Smooth muscle cell (in vitro differentiated cells): Measurements from ENCODE around the gene BCR. TPM values are rescaled to one million over a fixed set of nuclear protein-coding genes. Genes with fewer than 3 reads are reported as not detected.

Experiments used
- DNase-seq: peaks from one replicate; lab custom pipeline; 2025; ENCODE audit not compliant: unreplicated experiment; lab: John Stamatoyannopoulos, UW
- H2AFZ ChIP-seq: fragments of 200-600 bp; sonication (generic); 2 replicates; pipeline ENCODE4 v1.6.0; 2016; ENCODE audit warnings: antibody characterized with exemption, low read depth, mild to moderate bottlenecking
- H3F3A ChIP-seq: fragments of 200-600 bp; sonication (generic); 2 replicates; pipeline ENCODE4 v1.6.0; 2017; ENCODE audit warnings: antibody characterized with exemption, low read depth
- H3K27ac ChIP-seq: fragments of 200-600 bp; sonication (generic); 2 replicates; pipeline ENCODE4 v1.5.1; 2016; ENCODE audit warnings: low read depth, mild to moderate bottlenecking
- H3K27me3 ChIP-seq: fragments of 200-600 bp; sonication (generic); 2 replicates; pipeline ENCODE4 v1.6.1; 2016; ENCODE audit warnings: low read depth, mild to moderate bottlenecking
- H3K36me3 ChIP-seq: fragments of 200-600 bp; sonication (generic); 2 replicates; pipeline ENCODE4 v1.5.1; 2016; ENCODE audit warnings: low read depth
- H3K4me1 ChIP-seq: fragments of 200-600 bp; sonication (generic); 2 replicates; pipeline ENCODE4 v1.5.1; 2016; ENCODE audit warnings: low read depth
- H3K4me2 ChIP-seq: fragments of 200-600 bp; sonication (generic); 2 replicates; pipeline ENCODE4 v1.6.0; 2016; ENCODE audit warnings: mild to moderate bottlenecking
- H3K4me3 ChIP-seq: fragments of 200-600 bp; sonication (generic); 2 replicates; pipeline ENCODE4 v1.5.1; 2016; ENCODE audit warnings: mild to moderate bottlenecking
- H3K79me2 ChIP-seq: fragments of 200-600 bp; sonication (generic); 2 replicates; pipeline ENCODE4 v1.6.0; 2016; ENCODE audit warnings: low read depth, mild to moderate bottlenecking
- H3K9ac ChIP-seq: fragments of 200-600 bp; sonication (generic); 2 replicates; pipeline ENCODE4 v1.6.0; 2016; ENCODE audit warnings: low read depth
- H3K9me3 ChIP-seq: fragments of 200-600 bp; sonication (generic); replicated peaks from 2 replicates; pipeline ENCODE4 v1.5.1; 2016; ENCODE audit warnings: low read depth
- H4K20me1 ChIP-seq: fragments of 200-600 bp; sonication (generic); 2 replicates; pipeline ENCODE4 v1.6.0; 2016; ENCODE audit warnings: low read depth
- WGBS: methylation state at CpG from one replicate; pipeline ENCODE4 v1.1.7; 2016; ENCODE audit warnings: low lambda C conversion rate; 5-methylcytosine and 5-hydroxymethylcytosine counted together
- polyA plus RNA-seq: library from polyadenylated mRNA; unstranded; fragments of >200 nt; fragmentation: Nextera tagmentation; extraction: Ambion mirVana; gene quantifications from 2 replicates; pipeline ENCODE4 v1.2.1, GENCODE V29; 2016
- total RNA-seq: library from RNA; depleted of rRNA; stranded (reverse); fragments of >200 nt; gene quantifications from 2 replicates; pipeline ENCODE4 v1.2.3, GENCODE V29; 2014
- TF ChIP-seq, protein P1 (sequence below): fragments of 200-600 bp; sonication (generic); IDR thresholded peaks from 2 replicates; pipeline ENCODE4 v1.5.1; 2017; ENCODE audit warnings: borderline replicate concordance, mild to moderate bottlenecking, antibody characterized with exemption; ENCODE audit not compliant: insufficient read depth, poor library complexity, severe bottlenecking

The BCR gene
- total and polyA plus RNA-seq, 2 experiments from 2014 or later: 11.1 to 13.4 TPM

DNA sequence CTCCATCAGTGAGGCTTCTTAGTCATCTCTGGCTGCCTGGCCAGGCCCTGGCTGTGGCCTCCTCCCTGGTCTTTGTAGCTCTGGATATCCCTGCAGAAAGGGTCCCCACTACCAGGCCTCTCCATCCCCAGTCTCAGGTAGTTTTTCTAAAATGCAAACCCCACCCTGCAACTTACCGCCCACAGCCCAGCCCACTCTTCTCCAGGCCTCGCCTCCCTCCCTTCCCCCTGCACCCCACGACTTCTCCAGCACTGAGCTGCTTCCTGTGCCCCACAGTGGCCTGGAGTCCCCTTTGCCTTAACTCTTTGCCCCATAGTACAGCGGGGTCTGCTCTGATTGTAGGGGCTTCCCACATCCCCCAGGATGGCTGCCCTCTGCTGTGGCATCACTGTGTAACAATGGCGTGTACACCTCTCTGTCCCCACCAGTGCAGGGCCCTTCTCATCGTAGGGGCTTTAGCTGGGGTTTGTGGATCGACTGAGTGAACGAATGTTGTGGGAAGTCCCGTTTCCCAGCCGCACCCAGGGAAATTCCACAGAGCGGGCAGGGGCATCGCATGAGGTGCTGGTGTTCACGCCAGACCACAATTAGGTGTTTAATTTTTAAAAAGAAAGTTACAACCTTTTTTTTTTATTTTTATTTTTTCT lies 111.6 kb downstream of the BCR start:
- no peak for DNase-seq
- Histone ChIP-seq H3K36me3 (no peaks in the 10 kb centered on the region), H2AFZ (no peak overlapping the region), H3K4me1 (no peaks in the 10 kb centered on the region), H3K79me2 (no peaks in the 10 kb centered on the region), H4K20me1 (no peaks in the 10 kb centered on the region), H3K9ac (no peak overlapping the region), H3K27me3 (no peaks in the 10 kb centered on the region), H3K9me3 (no peaks in the 10 kb centered on the region), H3K4me3 (no peak overlapping the region), H3F3A (no peaks in the 10 kb centered on the region), H3K4me2 (no peak overlapping the region), H3K27ac (no peak overlapping the region)
- 97% methylated on average over 13 of the region's 13 CpGs for WGBS
- TF ChIP-seq, protein P1, sequence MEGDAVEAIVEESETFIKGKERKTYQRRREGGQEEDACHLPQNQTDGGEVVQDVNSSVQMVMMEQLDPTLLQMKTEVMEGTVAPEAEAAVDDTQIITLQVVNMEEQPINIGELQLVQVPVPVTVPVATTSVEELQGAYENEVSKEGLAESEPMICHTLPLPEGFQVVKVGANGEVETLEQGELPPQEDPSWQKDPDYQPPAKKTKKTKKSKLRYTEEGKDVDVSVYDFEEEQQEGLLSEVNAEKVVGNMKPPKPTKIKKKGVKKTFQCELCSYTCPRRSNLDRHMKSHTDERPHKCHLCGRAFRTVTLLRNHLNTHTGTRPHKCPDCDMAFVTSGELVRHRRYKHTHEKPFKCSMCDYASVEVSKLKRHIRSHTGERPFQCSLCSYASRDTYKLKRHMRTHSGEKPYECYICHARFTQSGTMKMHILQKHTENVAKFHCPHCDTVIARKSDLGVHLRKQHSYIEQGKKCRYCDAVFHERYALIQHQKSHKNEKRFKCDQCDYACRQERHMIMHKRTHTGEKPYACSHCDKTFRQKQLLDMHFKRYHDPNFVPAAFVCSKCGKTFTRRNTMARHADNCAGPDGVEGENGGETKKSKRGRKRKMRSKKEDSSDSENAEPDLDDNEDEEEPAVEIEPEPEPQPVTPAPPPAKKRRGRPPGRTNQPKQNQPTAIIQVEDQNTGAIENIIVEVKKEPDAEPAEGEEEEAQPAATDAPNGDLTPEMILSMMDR: no peak

DNA sequence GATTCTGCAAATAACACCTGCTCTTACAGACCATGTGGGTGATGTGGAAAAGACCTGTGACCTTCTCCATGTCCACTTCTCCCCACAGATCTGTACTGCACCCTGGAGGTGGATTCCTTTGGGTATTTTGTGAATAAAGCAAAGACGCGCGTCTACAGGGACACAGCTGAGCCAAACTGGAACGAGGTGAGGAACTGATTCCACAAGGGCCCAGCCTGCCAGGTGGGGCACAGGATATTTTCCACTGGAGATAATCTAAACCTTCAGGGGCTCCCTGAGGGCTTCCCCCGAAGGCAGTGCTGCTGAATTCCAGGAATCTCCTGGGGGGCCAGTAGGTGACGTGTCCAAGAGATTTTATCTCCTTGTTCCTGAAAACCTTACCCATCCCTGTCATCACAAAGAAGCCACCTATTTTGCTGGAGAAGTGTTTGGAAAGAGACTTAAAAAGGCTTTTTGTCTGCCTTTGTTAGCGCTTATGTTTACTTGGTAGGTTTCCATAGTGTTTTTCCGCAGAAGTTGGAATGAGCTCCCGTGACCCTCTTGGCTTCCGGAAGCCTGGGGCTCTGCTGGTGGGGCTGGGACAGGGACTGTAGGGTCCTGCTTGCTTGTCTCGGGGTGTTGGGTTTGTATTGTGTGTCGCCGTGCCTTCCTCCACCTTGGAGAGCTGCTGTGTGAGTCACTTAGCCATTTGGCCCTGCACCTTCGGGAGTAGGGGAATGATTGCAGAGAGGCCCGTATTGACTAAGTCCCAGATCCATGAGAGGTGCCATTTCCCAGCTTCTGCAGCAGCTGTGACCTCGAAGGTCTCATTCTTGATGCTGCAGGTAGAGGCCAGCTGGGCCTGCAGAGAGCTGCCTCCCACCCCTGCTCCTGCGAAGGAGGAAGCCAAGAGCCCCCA lies 112.4 kb downstream of the BCR start:
- Histone ChIP-seq H3K4me1 (no peaks in the 10 kb centered on the region), H4K20me1 (no peaks in the 10 kb centered on the region), H3K36me3 (no peaks in the 10 kb centered on the region), H3K9me3 (no peaks in the 10 kb centered on the region), H3F3A (no peaks in the 10 kb centered on the region), H3K27ac (no peak overlapping the region), H3K4me2 (no peak overlapping the region), H3K9ac (no peak overlapping the region), H2AFZ (no peak overlapping the region), H3K27me3 (no peaks in the 10 kb centered on the region), H3K79me2 (no peaks in the 10 kb centered on the region), H3K4me3 (no peak overlapping the region)
- 93% methylated on average over 17 of the region's 17 CpGs for WGBS
- no peak for DNase-seq
- TF ChIP-seq, protein P1: no peak

- no peaks in the 10 kb centered on the region for H3K27me3 ChIP-seq
- no peak for DNase-seq
- no peak overlapping the region for H3K4me2 ChIP-seq
- H3K79me2 ChIP-seq: no peaks in the 10 kb centered on the region
- H3K36me3 ChIP-seq: no peaks in the 10 kb centered on the region
- H3F3A ChIP-seq: no peaks in the 10 kb centered on the region
- TF ChIP-seq, protein P1: no peak
- WGBS: over 99% methylated on average over 13 of the region's 14 CpGs
- no peaks in the 10 kb centered on the region for H3K4me1 ChIP-seq
- no peak overlapping the region for H3K27ac ChIP-seq
- H3K4me3 ChIP-seq: no peak overlapping the region
- H3K9ac ChIP-seq: no peak overlapping the region
- no peak overlapping the region for H2AFZ ChIP-seq
- H4K20me1 ChIP-seq: no peaks in the 10 kb centered on the region
- no peaks in the 10 kb centered on the region for H3K9me3 ChIP-seq
These were observed 113.4 kb downstream of the BCR start for GRCh38 chr22:23293720-23294119.
